SK-MEL-5 (cell line): ENCODE results near the gene TBXAS1. TPM values are rescaled to one million over a fixed set of nuclear protein-coding genes. Genes with fewer than 3 reads are reported as not detected.
"Not testable (repeated sequence)": the region's sequence is repeated elsewhere in the genome, so short reads cannot be mapped to it uniquely, and the experiment has no call there.

Source experiments
- DNase-seq: peaks from one replicate; pipeline ENCODE4 v3.0.0-alpha.2; 2016; ENCODE audit warnings: low read depth, low spot score
- in situ Hi-C: cut with HindIII; loops from 2 replicates; pipeline ENCODE4 v1.10.0; 2016; ENCODE audit warnings: low sequenced_read_pairs, high pct_unique_total_duplicates, low pct_unique_long_range_greater_than_20kb
- total RNA-seq: library from RNA; depleted of rRNA; stranded (reverse); fragments of >200 nt; shearing (Covaris generic); gene quantifications from 2 replicates; pipeline ENCODE4 v1.2.3, GENCODE V29; 2014

The TBXAS1 gene
- total RNA-seq, 1 experiment from 2014 or later = 3.4 TPM

- no peak for DNase-seq
- in situ Hi-C loops = no loop called here
Observed at GRCh38 chr7:139897422-139898090, 68.5 kb downstream of the TBXAS1 start.

- in situ Hi-C loops = no loop called here
- DNase-seq = no peak
Observed at GRCh38 chr7:139898483-139898882, 69.4 kb downstream of the TBXAS1 start.

GRCh38 chr7:139899328-139899955 lies 70.4 kb downstream of the TBXAS1 start:
- no peak for DNase-seq
- in situ Hi-C loops = no loop called here

- no peak for DNase-seq
- in situ Hi-C loops = no loop called here
Observed at GRCh38 chr7:139900326-139900725, 71.3 kb downstream of the TBXAS1 start.

GRCh38 chr7:139901056-139901795 lies 72.2 kb downstream of the TBXAS1 start:
- in situ Hi-C loops = no loop called here
- DNase-seq = no peak

GRCh38 chr7:139901901-139902300 lies 72.8 kb downstream of the TBXAS1 start:
- in situ Hi-C loops = no loop called here
- DNase-seq = no peak

- no peak for DNase-seq
- in situ Hi-C loops = no loop called here
Observed at GRCh38 chr7:139902436-139903102, 73.5 kb downstream of the TBXAS1 start.

GRCh38 chr7:139903103-139903477 lies 74.0 kb downstream of the TBXAS1 start:
- in situ Hi-C loops, DNase-seq: not testable (repeated sequence)

- in situ Hi-C loops = no loop called here
- DNase-seq = no peak
Observed at GRCh38 chr7:139906879-139907278, 77.8 kb downstream of the TBXAS1 start.

- no peak for DNase-seq
- in situ Hi-C loops = no loop called here
Observed at GRCh38 chr7:139908792-139909191, 79.7 kb downstream of the TBXAS1 start.

GRCh38 chr7:139909379-139910050 lies 80.5 kb downstream of the TBXAS1 start:
- in situ Hi-C loops = no loop called here
- DNase-seq = no peak

GRCh38 chr7:139913021-139913844 lies 84.2 kb downstream of the TBXAS1 start:
- no peak for DNase-seq
- in situ Hi-C loops = no loop called here

GRCh38 chr7:139913845-139914135 lies 84.7 kb downstream of the TBXAS1 start:
- no peak for DNase-seq

GRCh38 chr7:139914306-139915267 lies 85.5 kb downstream of the TBXAS1 start:
- DNase-seq = no peak
- in situ Hi-C loops = no loop called here

More at GRCh38 chr7:139913845-139914135, 84.7 kb downstream of the TBXAS1 start:
- in situ Hi-C loops = no loop called here

GRCh38 chr7:139915268-139915863 lies 86.3 kb downstream of the TBXAS1 start:
- DNase-seq = no peak
- in situ Hi-C loops = no loop called here
